ENCODE results near the gene EIF1B. TPM values are rescaled to one million over a fixed set of nuclear protein-coding genes. Genes with fewer than 3 reads are reported as not detected.
A peak's percentile ranks its signal among the peaks of the same experiment; 100 is the strongest.

EIF1B gene
- total RNA-seq, 4 donors from 2014 or later = 5.2 to 90.2 (median 25.2) TPM

- peak; percentile 12 for DNase-seq
- Histone ChIP-seq H3K36me3 (peaks cover 0 to 7% (median 0%) of the 10 kb centered on the region in 4 donors), H3K4me3 (no peak overlapping the region), H3K27ac (peak overlapping the region in 2 of 4 donors; percentile 32 to 41), H3K4me1 (peaks cover 0 to 43% (median 13%) of the 10 kb centered on the region in 4 donors), H3K9me3 (no peaks in the 10 kb centered on the region), H3K27me3 (no peaks in the 10 kb centered on the region)
- 59 to 62% methylated on average over 6 to 8 of the region's 8 CpGs for WGBS, 2 donors (ENCODE audit: low coverage in 1 of 2)
- TF ChIP-seq POLR2AphosphoS5 (IDR thresholded peaks at IDR 0.05) = no peak
- no peak for TF ChIP-seq POLR2A (IDR thresholded peaks at IDR 0.05)
- TF ChIP-seq EP300 (IDR thresholded peaks at IDR 0.05; ENCODE audit: low read depth) = no peak
- TF ChIP-seq CTCF (IDR thresholded peaks at IDR 0.05) = no peak
- intact Hi-C loops (cut with DNase I; ENCODE audit: low total_unique reads) (loop anchor here (5.0 kb wide), 1 partner anchor 1808 kb away; no protein-coding TSS in a partner anchor), in situ Hi-C loops (cut with MboI; ENCODE audit: low pct_ligation_motif_present in 1 of 4, low pct_unique_long_range_greater_than_20kb in 1 of 4, low sequenced_read_pairs in 3 of 4) (loop anchor here in 1 of 4 donors (25.0 kb wide), 1 partner anchor 902 kb away; the partner anchor contains the start of gene RPSA)
These were observed 4.7 kb downstream of the EIF1B start for GRCh38 chr3:40313975-40314860.

GRCh38 chr3:40317061-40317855 lies 7.8 kb downstream of the EIF1B start:
- peak; percentile 27 for DNase-seq
- peaks cover 0 to 5% (median 0%) of the 10 kb centered on the region in 4 donors for H3K36me3 ChIP-seq
- 23 to 32% methylated on average over 2 to 6 of the region's 6 CpGs for WGBS, 2 donors (ENCODE audit: low coverage in 1 of 2)
- H3K9me3 ChIP-seq = no peaks in the 10 kb centered on the region
- in situ Hi-C loops (cut with MboI; ENCODE audit: low pct_ligation_motif_present in 1 of 4, low pct_unique_long_range_greater_than_20kb in 1 of 4, low sequenced_read_pairs in 3 of 4) = loop anchor here in 3 of 4 donors (5.0 to 25.0 kb wide), 2 partner anchors 125 to 905 kb away; partner anchors contain the start of gene RPSA (in 1 of the 3)
- intact Hi-C loops (cut with DNase I; ENCODE audit: low total_unique reads) = loop anchor here (5.0 kb wide), 1 partner anchor 125 kb away; no protein-coding TSS in a partner anchor
- H3K27me3 ChIP-seq = no peaks in the 10 kb centered on the region
- TF ChIP-seq EP300 (IDR thresholded peaks at IDR 0.05; ENCODE audit: low read depth) (no peak), CTCF (IDR thresholded peaks at IDR 0.05) (peak; percentile 78 to 88 (median 81))
- H3K27ac ChIP-seq = no peak overlapping the region
- H3K4me1 ChIP-seq = peaks cover 0 to 24% (median 0%) of the 10 kb centered on the region in 4 donors
- H3K4me3 ChIP-seq = no peak overlapping the region

GRCh38 chr3:40321818-40322217 lies 12.3 kb downstream of the EIF1B start:
- no peaks in the 10 kb centered on the region for H3K27me3 ChIP-seq
- TF ChIP-seq CTCF (IDR thresholded peaks at IDR 0.05) (no peak), EP300 (IDR thresholded peaks at IDR 0.05; ENCODE audit: low read depth) (no peak), POLR2A (IDR thresholded peaks at IDR 0.05) (no peak), POLR2AphosphoS5 (IDR thresholded peaks at IDR 0.05) (no peak)
- H3K9me3 ChIP-seq = no peaks in the 10 kb centered on the region
- WGBS, 2 donors (ENCODE audit: low coverage in 1 of 2) = 60 to 86% methylated on average over 1 to 2 of the region's 2 CpGs
- no peak overlapping the region for H3K27ac ChIP-seq
- no peaks in the 10 kb centered on the region for H3K36me3 ChIP-seq
- no peak for DNase-seq
- in situ Hi-C loops (cut with MboI; ENCODE audit: low pct_ligation_motif_present in 1 of 4, low pct_unique_long_range_greater_than_20kb in 1 of 4, low sequenced_read_pairs in 3 of 4) = loop anchor here in 3 of 4 donors (10.0 to 25.0 kb wide), 3 partner anchors 127 to 1563 kb away; partner anchors contain the start of gene RPSA (in 1 of the 3)
- no peak overlapping the region for H3K4me3 ChIP-seq
- intact Hi-C loops (cut with DNase I; ENCODE audit: low total_unique reads) = no loop called here
- H3K4me1 ChIP-seq = no peaks in the 10 kb centered on the region

- Histone ChIP-seq H3K4me1 (no peaks in the 10 kb centered on the region), H3K4me3 (no peak overlapping the region), H3K9me3 (no peaks in the 10 kb centered on the region), H3K27me3 (no peaks in the 10 kb centered on the region), H3K36me3 (no peaks in the 10 kb centered on the region), H3K27ac (no peak overlapping the region)
- 81 to 88% methylated on average over 4 to 5 of the region's 5 CpGs for WGBS, 2 donors (ENCODE audit: low coverage in 1 of 2)
- DNase-seq = no peak
- intact Hi-C loops (cut with DNase I; ENCODE audit: low total_unique reads) (no loop called here), in situ Hi-C loops (cut with MboI; ENCODE audit: low pct_ligation_motif_present in 1 of 4, low pct_unique_long_range_greater_than_20kb in 1 of 4, low sequenced_read_pairs in 3 of 4) (loop anchor here in 3 of 4 donors (10.0 to 25.0 kb wide), 3 partner anchors 129 to 1561 kb away; partner anchors contain the start of gene RPSA (in 1 of the 3))
- TF ChIP-seq CTCF (IDR thresholded peaks at IDR 0.05) (no peak), POLR2AphosphoS5 (IDR thresholded peaks at IDR 0.05) (no peak), EP300 (IDR thresholded peaks at IDR 0.05; ENCODE audit: low read depth) (no peak), POLR2A (IDR thresholded peaks at IDR 0.05) (no peak)
These were observed 14.4 kb downstream of the EIF1B start for GRCh38 chr3:40323946-40324345.

Data from transverse colon (tissue), 4 donors.